GM23248 (cell line): ENCODE data around the gene FARP1. TPM values are rescaled to one million over a fixed set of nuclear protein-coding genes. Genes with fewer than 3 reads are reported as not detected.
A peak's percentile ranks its signal among the peaks of the same experiment; 100 is the strongest.

Experiments used
- DNase-seq: peaks from one replicate; pipeline ENCODE4 v3.0.0-alpha.2; 2015
- H2AFZ ChIP-seq: fragments of 200-600 bp; sonication (generic); 2 replicates; pipeline ENCODE4 v1.6.1; 2016; ENCODE audit warnings: antibody characterized with exemption
- H3F3A ChIP-seq: fragments of 200-600 bp; sonication (generic); 2 replicates; pipeline ENCODE4 v1.6.1; 2016; ENCODE audit warnings: mild to moderate bottlenecking, antibody characterized with exemption, mixed run types; ENCODE audit not compliant: insufficient read depth
- H3K27ac ChIP-seq: fragments of 200-600 bp; sonication (generic); 2 replicates; pipeline ENCODE4 v1.5.1; 2016; ENCODE audit warnings: mild to moderate bottlenecking
- H3K27me3 ChIP-seq: fragments of 200-600 bp; sonication (generic); replicated peaks from 2 replicates; pipeline ENCODE4 v1.6.1; 2016; ENCODE audit warnings: mild to moderate bottlenecking; ENCODE audit not compliant: insufficient read depth
- H3K36me3 ChIP-seq: fragments of 200-600 bp; sonication (generic); 2 replicates; pipeline ENCODE4 v1.6.1; 2016; ENCODE audit warnings: low read depth, mild to moderate bottlenecking
- H3K4me1 ChIP-seq: fragments of 200-600 bp; sonication (generic); 2 replicates; pipeline ENCODE4 v1.6.1; 2016; ENCODE audit warnings: mild to moderate bottlenecking; ENCODE audit not compliant: insufficient read depth
- H3K4me2 ChIP-seq: fragments of 200-600 bp; sonication (generic); one replicate; pipeline ENCODE4 v1.6.1; 2016; ENCODE audit warnings: mild to moderate bottlenecking; ENCODE audit not compliant: unreplicated experiment
- H3K4me3 ChIP-seq: fragments of 200-600 bp; sonication (generic); 2 replicates; pipeline ENCODE4 v1.5.1; 2016; ENCODE audit warnings: mild to moderate bottlenecking
- H3K79me2 ChIP-seq: fragments of 200-600 bp; sonication (generic); 2 replicates; pipeline ENCODE4 v1.6.1; 2016; ENCODE audit warnings: mild to moderate bottlenecking; ENCODE audit not compliant: insufficient read depth
- H3K9ac ChIP-seq: fragments of 200-600 bp; sonication (generic); 2 replicates; pipeline ENCODE4 v1.6.1; 2016; ENCODE audit warnings: mild to moderate bottlenecking
- H3K9me2 ChIP-seq: fragments of 200-600 bp; sonication (generic); 2 replicates; pipeline ENCODE4 v1.6.1; 2016; ENCODE audit warnings: mixed run types, mild to moderate bottlenecking, moderate library complexity; ENCODE audit not compliant: insufficient read depth
- H3K9me3 ChIP-seq: fragments of 200-600 bp; sonication (generic); one replicate; pipeline ENCODE4 v1.6.1; 2017; ENCODE audit warnings: low read depth
- H4K20me1 ChIP-seq: fragments of 200-600 bp; sonication (generic); 2 replicates; pipeline ENCODE4 v1.6.0; 2016; ENCODE audit not compliant: insufficient read depth
- EZH2 ChIP-seq: fragments of 200-600 bp; sonication (generic); IDR thresholded peaks from 2 replicates; pipeline ENCODE4 v1.6.1; 2018; ENCODE audit warnings: antibody characterized with exemption, mild to moderate bottlenecking; ENCODE audit not compliant: insufficient read depth, poor library complexity, severe bottlenecking
- EZH2phosphoT487 ChIP-seq: fragments of 200-600 bp; sonication (generic); IDR thresholded peaks from 2 replicates; pipeline ENCODE4 v1.6.1; 2018; ENCODE audit warnings: antibody characterized with exemption, moderate library complexity, mild to moderate bottlenecking, low read depth; ENCODE audit not compliant: insufficient read depth
- WGBS, 2 experiments: methylation state at CpG; one replicate each; pipeline ENCODE4 v1.1.6; 2015 to 2017; ENCODE audit warnings: low lambda C conversion rate in 2 of 2, low coverage in 1 of 2; ENCODE audit errors: missing lambda C conversion rate in 2 of 2; 5-methylcytosine and 5-hydroxymethylcytosine counted together
- in situ Hi-C: fragments of 300-500 bp; cut with MboI; formaldehyde crosslinking; loops from 2 replicates; pipeline ENCODE4 v1.15.0; 2020
- polyA plus RNA-seq: library from polyadenylated mRNA; unstranded; fragments of >200 nt; fragmentation: Nextera tagmentation; extraction: Ambion mirVana; gene quantifications from 2 replicates; pipeline ENCODE4 v1.2.1, GENCODE V29; 2016
- total RNA-seq: library from RNA; depleted of rRNA; stranded (reverse); fragments of >200 nt; shearing (Covaris generic); gene quantifications from 2 replicates; pipeline ENCODE4 v1.2.3, GENCODE V29; 2014

The FARP1 gene
- total and polyA plus RNA-seq, 2 experiments from 2014 or later = 53.7 to 56.6 TPM

DNA sequence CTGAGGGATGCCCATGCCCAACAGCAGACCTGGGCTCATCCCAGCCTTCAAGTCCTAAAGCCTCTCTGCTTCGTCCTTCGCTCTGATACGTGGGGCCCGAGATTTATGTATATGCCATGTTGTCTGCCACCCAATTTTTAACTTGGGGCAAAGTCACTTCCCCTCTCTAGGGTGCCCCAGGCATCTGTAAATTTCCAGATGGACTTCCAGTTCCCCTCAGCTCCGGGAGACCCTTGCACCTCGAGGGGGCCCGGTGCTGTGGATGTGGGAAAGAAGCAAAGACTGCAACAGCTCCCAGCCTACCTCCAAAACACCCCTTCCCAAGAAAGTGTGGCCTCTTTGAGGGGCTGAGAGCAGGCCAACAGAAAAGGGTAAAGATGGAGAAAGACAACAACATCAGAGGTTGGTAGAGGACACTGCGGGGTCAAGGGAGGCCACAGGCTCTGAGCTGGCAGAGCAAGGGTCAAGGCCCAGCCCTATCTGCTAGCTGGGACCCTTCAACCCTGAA lies 336.7 kb downstream of the FARP1 start:
- in situ Hi-C loops = no loop called here
- no peak overlapping the region for H3K4me2 ChIP-seq
- peaks cover 29% of the 10 kb centered on the region for H3F3A ChIP-seq
- H2AFZ ChIP-seq = no peak overlapping the region
- 99 to 100% methylated on average over 8 of the region's 8 CpGs for WGBS, 2 experiments
- no peak for TF ChIP-seq EZH2
- TF ChIP-seq EZH2phosphoT487 = no peak
- no peak overlapping the region for H3K27ac ChIP-seq
- DNase-seq = no peak
- no peaks in the 10 kb centered on the region for H3K27me3 ChIP-seq
- no peaks in the 10 kb centered on the region for H4K20me1 ChIP-seq
- H3K9me3 ChIP-seq = no peaks in the 10 kb centered on the region
- H3K79me2 ChIP-seq = peaks cover 100% of the 10 kb centered on the region
- H3K9ac ChIP-seq = no peak overlapping the region
- H3K9me2 ChIP-seq = no peaks in the 10 kb centered on the region
- peaks cover 36% of the 10 kb centered on the region for H3K4me1 ChIP-seq
- H3K36me3 ChIP-seq = 0 out of 2 replicates have a peak, but pooled peaks cover 2% of the 10 kb centered on the region
- H3K4me3 ChIP-seq = no peak overlapping the region

DNA sequence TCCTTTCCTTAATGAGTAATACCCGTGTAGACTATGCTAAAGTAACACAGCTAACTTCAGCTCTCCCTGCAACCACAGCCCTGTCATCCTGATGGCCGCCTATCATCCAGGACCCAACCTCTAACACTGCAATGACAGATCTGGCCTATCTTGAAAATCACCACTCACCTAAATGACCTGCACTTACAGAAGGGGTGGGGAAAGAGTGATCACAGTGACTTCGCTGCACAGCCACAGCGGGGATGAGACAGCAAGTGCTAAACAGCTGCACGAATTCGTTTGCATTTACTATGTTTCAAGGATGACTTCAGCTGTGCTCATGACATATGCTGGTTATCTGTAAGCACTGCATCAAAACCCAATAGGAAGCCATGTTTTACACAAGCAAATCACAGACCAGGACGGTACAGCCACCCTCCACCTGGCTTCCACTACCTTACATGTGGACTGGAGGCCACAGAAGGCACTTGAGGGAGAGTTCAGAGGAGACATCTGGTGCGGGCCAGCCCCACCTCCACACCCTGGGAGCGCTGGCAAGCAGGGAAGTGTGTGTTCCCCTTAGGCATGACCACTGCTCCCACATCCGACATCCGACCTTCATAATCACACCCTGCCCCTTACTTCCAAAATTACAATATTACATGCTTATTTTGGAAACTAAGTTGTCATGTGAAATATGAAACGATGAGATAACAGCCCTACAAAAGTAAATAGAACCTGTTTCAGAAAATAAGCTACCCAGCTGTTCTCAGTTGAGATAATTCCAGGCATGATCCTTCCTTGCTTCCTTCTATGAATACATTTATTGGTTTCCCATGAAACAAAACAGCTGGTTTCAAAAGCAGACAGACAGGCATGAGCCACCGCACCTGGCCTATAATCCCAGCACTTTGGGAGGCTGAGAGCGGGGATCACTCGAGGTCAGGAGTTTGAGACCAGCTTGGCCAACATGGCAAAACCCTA lies 338.3 kb downstream of the FARP1 start:
- no peak overlapping the region for H3K4me2 ChIP-seq
- 0 out of 2 replicates have a peak, but pooled peaks cover 2% of the 10 kb centered on the region for H3K36me3 ChIP-seq
- H3K9me2 ChIP-seq = no peaks in the 10 kb centered on the region
- H3K9ac ChIP-seq = no peak overlapping the region
- H4K20me1 ChIP-seq = no peaks in the 10 kb centered on the region
- H3K4me3 ChIP-seq = no peak overlapping the region
- in situ Hi-C loops = no loop called here
- H3K4me1 ChIP-seq = peaks cover 39% of the 10 kb centered on the region
- WGBS, 2 experiments = 72 to 74% methylated on average over 15 of the region's 15 CpGs
- TF ChIP-seq EZH2 = no peak
- TF ChIP-seq EZH2phosphoT487 = no peak
- H3F3A ChIP-seq = peaks cover 37% of the 10 kb centered on the region
- no peak for DNase-seq
- H3K27me3 ChIP-seq = no peaks in the 10 kb centered on the region
- peaks cover 96% of the 10 kb centered on the region for H3K79me2 ChIP-seq
- H3K27ac ChIP-seq = no peak overlapping the region
- no peaks in the 10 kb centered on the region for H3K9me3 ChIP-seq
- H2AFZ ChIP-seq = no peak overlapping the region

DNA sequence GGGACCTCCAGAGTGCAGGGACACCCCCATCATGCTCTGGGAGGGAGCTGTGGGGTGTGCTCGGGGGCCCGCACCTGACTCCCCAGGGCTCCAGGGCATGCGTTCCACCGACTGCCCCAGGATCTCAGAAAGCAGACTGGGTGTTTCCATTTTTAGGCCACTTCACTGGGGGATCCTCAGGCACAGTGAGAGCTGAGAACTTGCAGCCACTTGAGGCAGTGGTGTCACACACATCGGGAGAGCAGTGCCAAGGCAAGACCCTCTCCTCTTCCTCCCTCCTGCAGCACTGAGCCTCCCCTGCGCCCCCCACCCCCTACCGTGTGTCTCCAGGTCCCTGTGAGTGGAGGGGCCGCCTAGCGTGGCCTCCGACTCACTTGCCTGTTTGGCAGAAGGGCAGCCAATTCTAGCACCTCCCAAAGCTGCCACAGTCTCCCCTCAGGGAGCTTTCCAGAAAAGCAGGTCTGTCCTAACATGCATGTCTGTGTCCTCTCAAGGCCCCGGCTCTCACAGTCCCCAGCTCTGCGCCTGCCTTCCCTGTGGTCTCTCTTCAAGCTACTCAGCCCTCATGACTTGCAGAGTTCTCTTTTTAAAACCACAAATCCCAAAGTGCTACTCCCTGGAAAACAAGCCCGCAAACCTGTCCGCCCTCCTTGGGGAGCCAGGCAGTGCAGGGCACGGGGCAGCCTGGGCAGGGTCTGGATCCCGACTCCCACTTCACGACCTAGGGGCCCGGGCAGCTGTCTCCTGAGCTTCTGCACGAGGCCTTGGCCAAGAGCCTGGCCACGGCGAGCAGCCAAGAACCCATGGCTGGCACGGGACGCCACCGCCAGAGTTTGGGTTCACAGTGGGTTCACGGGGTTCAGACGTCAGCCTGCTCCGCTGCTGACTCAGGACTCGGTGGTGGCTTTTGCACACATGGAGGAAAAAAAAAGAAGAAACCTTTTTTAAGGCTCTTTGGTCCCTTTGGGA lies 339.9 kb downstream of the FARP1 start:
- in situ Hi-C loops = no loop called here
- DNase-seq = peak; percentile 90
- H3K79me2 ChIP-seq = peaks cover 96% of the 10 kb centered on the region
- peak overlapping the region; percentile 96 for H3K27ac ChIP-seq
- peak overlapping the region; percentile 83 for H3K9ac ChIP-seq
- peak overlapping the region; percentile 63 for H3K4me2 ChIP-seq
- H2AFZ ChIP-seq = no peak overlapping the region
- peaks cover 31% of the 10 kb centered on the region for H3F3A ChIP-seq
- H4K20me1 ChIP-seq = no peaks in the 10 kb centered on the region
- no peak for TF ChIP-seq EZH2phosphoT487
- no peak for TF ChIP-seq EZH2
- H3K4me3 ChIP-seq = peak overlapping the region; percentile 42
- H3K4me1 ChIP-seq = peaks cover 45% of the 10 kb centered on the region
- H3K9me3 ChIP-seq = no peaks in the 10 kb centered on the region
- 37 to 40% methylated on average over 28 of the region's 28 CpGs for WGBS, 2 experiments
- H3K27me3 ChIP-seq = no peaks in the 10 kb centered on the region
- no peaks in the 10 kb centered on the region for H3K9me2 ChIP-seq
- 0 out of 2 replicates have a peak, but pooled peaks cover 2% of the 10 kb centered on the region for H3K36me3 ChIP-seq
